GM21619 (cell line): ENCODE results near the gene FSTL1.

Experiments
- ATAC-seq: cut with Tn5 transposase; IDR thresholded peaks from one replicate; pipeline ENCODE4 v1.9.1; 2021; ENCODE audit not compliant: unreplicated experiment

FSTL1 gene

GRCh38 chr3:120468635-120469295 lies 18.0 kb upstream of the FSTL1 start:
- ATAC-seq = no peak

- no peak for ATAC-seq
Measured at GRCh38 chr3:120462409-120462959, 11.7 kb upstream of the FSTL1 start.

- ATAC-seq = no peak
Measured at GRCh38 chr3:120461416-120461815, 10.6 kb upstream of the FSTL1 start.

GRCh38 chr3:120460862-120461261 lies 10.1 kb upstream of the FSTL1 start:
- ATAC-seq = no peak

- no peak for ATAC-seq
Measured at GRCh38 chr3:120460181-120460790, 9.5 kb upstream of the FSTL1 start.

- no peak for ATAC-seq
Measured at GRCh38 chr3:120459196-120459595, 8.4 kb upstream of the FSTL1 start.

GRCh38 chr3:120457827-120458226 lies 7.0 kb upstream of the FSTL1 start:
- ATAC-seq = no peak

GRCh38 chr3:120454076-120454689 lies 3.4 kb upstream of the FSTL1 start:
- no peak for ATAC-seq

GRCh38 chr3:120452816-120453215 lies 2.0 kb upstream of the FSTL1 start:
- ATAC-seq = no peak

- no peak for ATAC-seq
Measured at GRCh38 chr3:120451806-120452205, 1.0 kb upstream of the FSTL1 start.

GRCh38 chr3:120451272-120451761 lies 525 bp upstream of the FSTL1 start:
- ATAC-seq = no peak

- no peak for ATAC-seq
Measured at GRCh38 chr3:120449701-120450599, 842 bp downstream of the FSTL1 start.

GRCh38 chr3:120449251-120449650 lies 1.5 kb downstream of the FSTL1 start:
- ATAC-seq = no peak

GRCh38 chr3:120448756-120449155 lies 2.0 kb downstream of the FSTL1 start:
- ATAC-seq = no peak

- ATAC-seq = no peak
Measured at GRCh38 chr3:120446891-120447668, 3.7 kb downstream of the FSTL1 start.

- no peak for ATAC-seq
Measured at GRCh38 chr3:120445654-120446053, 5.1 kb downstream of the FSTL1 start.

- ATAC-seq = no peak
Measured at GRCh38 chr3:120443626-120444123, 7.1 kb downstream of the FSTL1 start.

- ATAC-seq = no peak
Measured at GRCh38 chr3:120442975-120443517, 7.7 kb downstream of the FSTL1 start.

GRCh38 chr3:120441776-120442175 lies 9.0 kb downstream of the FSTL1 start:
- no peak for ATAC-seq

- no peak for ATAC-seq
Measured at GRCh38 chr3:120440762-120441161, 10.0 kb downstream of the FSTL1 start.
